ENCODE data around the gene XYLB. TPM values are rescaled to one million over a fixed set of nuclear protein-coding genes. Genes with fewer than 3 reads are reported as not detected.

Gene XYLB
- total RNA-seq, 1 donor, result 10.1 TPM

DNA sequence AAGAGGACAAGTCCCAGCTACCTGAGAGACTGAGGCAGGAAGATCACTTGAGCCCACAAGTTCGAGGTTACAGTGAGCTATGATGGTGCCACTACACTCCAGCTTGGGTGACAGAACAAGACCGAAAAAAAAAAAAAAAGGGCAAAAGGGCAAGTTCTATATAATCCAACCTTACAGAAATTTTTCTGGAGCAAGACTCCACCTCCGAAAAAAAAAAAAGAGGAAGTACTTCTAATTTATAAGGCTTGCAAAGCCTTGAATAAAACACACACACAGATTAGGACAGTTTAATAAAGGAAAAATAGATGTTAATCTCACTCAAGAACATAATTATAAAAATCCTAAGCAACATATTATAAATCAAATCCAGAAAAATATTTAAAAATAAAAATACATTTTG lies 14.4 kb upstream of the XYLB start:
- H3K9me3 ChIP-seq (ENCODE audit: low read depth, low read length), result peaks cover 2% of the 10 kb centered on the region
- no peak overlapping the region for H3K27ac ChIP-seq (ENCODE audit: low read depth, low read length)
- H3K79me2 ChIP-seq (ENCODE audit: insufficient read depth, low read length), result no peaks in the 10 kb centered on the region
- H4K20me1 ChIP-seq (ENCODE audit: insufficient read depth, low read length), result no peaks in the 10 kb centered on the region
- H3K4me1 ChIP-seq (ENCODE audit: insufficient read depth, low read length), result peaks cover 16% of the 10 kb centered on the region
- no peak overlapping the region for H3K4me3 ChIP-seq (ENCODE audit: insufficient read depth, low read length)
- H3K27me3 ChIP-seq (ENCODE audit: insufficient read depth, low read length), result no peaks in the 10 kb centered on the region
- no peak for TF ChIP-seq CTCF (IDR thresholded peaks at IDR 0.05; ENCODE audit: extremely low read depth, low read depth, low read length)
- no peak for DNase-seq (ENCODE audit: insufficient read length, low spot score, missing footprints)
- no peak overlapping the region for H3K4me2 ChIP-seq (ENCODE audit: insufficient read depth, low read length)
- H2AFZ ChIP-seq (ENCODE audit: low read length), result no peak overlapping the region
- no peaks in the 10 kb centered on the region for H3K36me3 ChIP-seq (ENCODE audit: insufficient read depth, low read length)

GRCh38 chr3:38334142-38335055 lies 12.2 kb upstream of the XYLB start:
- no peak for DNase-seq (ENCODE audit: insufficient read length, low spot score, missing footprints)
- TF ChIP-seq CTCF (IDR thresholded peaks at IDR 0.05; ENCODE audit: extremely low read depth, low read depth, low read length), result no peak
- Histone ChIP-seq H4K20me1 (ENCODE audit: insufficient read depth, low read length) (no peaks in the 10 kb centered on the region), H3K4me2 (ENCODE audit: insufficient read depth, low read length) (peak overlapping the region; percentile 50), H2AFZ (ENCODE audit: low read length) (no peak overlapping the region), H3K27ac (ENCODE audit: low read depth, low read length) (no peak overlapping the region), H3K36me3 (ENCODE audit: insufficient read depth, low read length) (no peaks in the 10 kb centered on the region), H3K9me3 (ENCODE audit: low read depth, low read length) (no peaks in the 10 kb centered on the region), H3K27me3 (ENCODE audit: insufficient read depth, low read length) (no peaks in the 10 kb centered on the region), H3K79me2 (ENCODE audit: insufficient read depth, low read length) (no peaks in the 10 kb centered on the region), H3K4me3 (ENCODE audit: insufficient read depth, low read length) (no peak overlapping the region), H3K4me1 (ENCODE audit: insufficient read depth, low read length) (peaks cover 12% of the 10 kb centered on the region)

- H3K27me3 ChIP-seq (ENCODE audit: insufficient read depth, low read length), result no peaks in the 10 kb centered on the region
- no peak overlapping the region for H3K4me3 ChIP-seq (ENCODE audit: insufficient read depth, low read length)
- H2AFZ ChIP-seq (ENCODE audit: low read length), result no peak overlapping the region
- TF ChIP-seq CTCF (IDR thresholded peaks at IDR 0.05; ENCODE audit: extremely low read depth, low read depth, low read length), result no peak
- peaks cover 12% of the 10 kb centered on the region for H3K4me1 ChIP-seq (ENCODE audit: insufficient read depth, low read length)
- no peak overlapping the region for H3K27ac ChIP-seq (ENCODE audit: low read depth, low read length)
- H3K36me3 ChIP-seq (ENCODE audit: insufficient read depth, low read length), result no peaks in the 10 kb centered on the region
- H3K4me2 ChIP-seq (ENCODE audit: insufficient read depth, low read length), result peak overlapping the region; percentile 50
- no peaks in the 10 kb centered on the region for H4K20me1 ChIP-seq (ENCODE audit: insufficient read depth, low read length)
- DNase-seq (ENCODE audit: insufficient read length, low spot score, missing footprints), result no peak
- no peaks in the 10 kb centered on the region for H3K9me3 ChIP-seq (ENCODE audit: low read depth, low read length)
- H3K79me2 ChIP-seq (ENCODE audit: insufficient read depth, low read length), result no peaks in the 10 kb centered on the region
These were observed 11.3 kb upstream of the XYLB start for GRCh38 chr3:38335263-38335662.

- no peak for DNase-seq (ENCODE audit: insufficient read length, low spot score, missing footprints)
- Histone ChIP-seq H3K79me2 (ENCODE audit: insufficient read depth, low read length) (no peaks in the 10 kb centered on the region), H3K4me2 (ENCODE audit: insufficient read depth, low read length) (no peak overlapping the region), H3K9me3 (ENCODE audit: low read depth, low read length) (no peaks in the 10 kb centered on the region), H4K20me1 (ENCODE audit: insufficient read depth, low read length) (no peaks in the 10 kb centered on the region), H3K4me3 (ENCODE audit: insufficient read depth, low read length) (no peak overlapping the region), H3K4me1 (ENCODE audit: insufficient read depth, low read length) (peaks cover 12% of the 10 kb centered on the region), H3K27ac (ENCODE audit: low read depth, low read length) (no peak overlapping the region), H3K27me3 (ENCODE audit: insufficient read depth, low read length) (no peaks in the 10 kb centered on the region), H2AFZ (ENCODE audit: low read length) (no peak overlapping the region), H3K36me3 (ENCODE audit: insufficient read depth, low read length) (no peaks in the 10 kb centered on the region)
- TF ChIP-seq CTCF (IDR thresholded peaks at IDR 0.05; ENCODE audit: extremely low read depth, low read depth, low read length), result no peak
These were observed 8.9 kb upstream of the XYLB start for GRCh38 chr3:38337703-38338102.

Data from osteoblast (primary cell).